GM15510 (cell line): ENCODE data around the gene RASA3.

Experiments
- POLR2A ChIP-seq: IDR thresholded peaks from 3 replicates; pipeline ENCODE4 v1.6.1; 2011; ENCODE audit warnings: borderline replicate concordance; ENCODE audit not compliant: insufficient read length; ENCODE audit errors: extremely low read depth

The RASA3 gene

DNA sequence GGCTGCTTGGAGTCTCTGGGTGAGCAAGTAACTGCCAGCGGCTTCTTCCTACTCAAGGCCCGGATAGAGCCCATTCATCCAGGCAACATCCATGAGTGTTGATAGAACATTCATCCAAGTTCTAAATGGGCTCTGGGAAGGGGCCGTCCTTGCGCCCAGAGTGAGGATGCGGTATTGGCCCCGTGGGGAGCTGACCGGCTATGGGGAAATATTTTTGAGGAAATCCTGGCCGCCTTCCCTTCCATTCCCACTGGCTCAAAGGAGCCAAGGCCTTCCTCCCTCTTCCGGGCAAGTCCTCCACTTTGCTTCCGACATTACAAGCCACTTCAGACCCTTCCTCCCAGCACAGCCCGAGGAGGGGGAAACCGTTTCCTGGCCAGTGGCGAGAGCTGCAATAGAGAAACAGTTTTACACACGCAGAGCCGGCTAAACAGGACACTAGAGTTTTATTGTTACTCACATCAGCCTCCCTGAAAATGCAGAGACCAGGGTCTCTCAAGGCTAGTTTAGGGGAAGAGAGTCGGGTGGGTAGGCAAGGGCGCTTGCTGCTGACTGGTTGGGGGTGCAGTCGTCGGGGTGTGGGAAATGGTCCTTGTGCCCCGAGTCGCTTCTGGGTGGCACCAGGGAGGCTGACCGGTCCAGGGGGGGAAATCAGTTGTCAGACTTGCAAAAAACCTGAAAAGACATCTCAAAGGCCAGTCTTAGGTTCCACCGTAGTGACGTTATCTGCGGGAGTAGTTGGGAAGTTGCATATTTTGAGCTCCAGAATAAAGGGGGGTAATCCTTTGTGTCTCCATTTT, 196.1 kb downstream of the RASA3 start:
- TF ChIP-seq POLR2A, result no peak

DNA sequence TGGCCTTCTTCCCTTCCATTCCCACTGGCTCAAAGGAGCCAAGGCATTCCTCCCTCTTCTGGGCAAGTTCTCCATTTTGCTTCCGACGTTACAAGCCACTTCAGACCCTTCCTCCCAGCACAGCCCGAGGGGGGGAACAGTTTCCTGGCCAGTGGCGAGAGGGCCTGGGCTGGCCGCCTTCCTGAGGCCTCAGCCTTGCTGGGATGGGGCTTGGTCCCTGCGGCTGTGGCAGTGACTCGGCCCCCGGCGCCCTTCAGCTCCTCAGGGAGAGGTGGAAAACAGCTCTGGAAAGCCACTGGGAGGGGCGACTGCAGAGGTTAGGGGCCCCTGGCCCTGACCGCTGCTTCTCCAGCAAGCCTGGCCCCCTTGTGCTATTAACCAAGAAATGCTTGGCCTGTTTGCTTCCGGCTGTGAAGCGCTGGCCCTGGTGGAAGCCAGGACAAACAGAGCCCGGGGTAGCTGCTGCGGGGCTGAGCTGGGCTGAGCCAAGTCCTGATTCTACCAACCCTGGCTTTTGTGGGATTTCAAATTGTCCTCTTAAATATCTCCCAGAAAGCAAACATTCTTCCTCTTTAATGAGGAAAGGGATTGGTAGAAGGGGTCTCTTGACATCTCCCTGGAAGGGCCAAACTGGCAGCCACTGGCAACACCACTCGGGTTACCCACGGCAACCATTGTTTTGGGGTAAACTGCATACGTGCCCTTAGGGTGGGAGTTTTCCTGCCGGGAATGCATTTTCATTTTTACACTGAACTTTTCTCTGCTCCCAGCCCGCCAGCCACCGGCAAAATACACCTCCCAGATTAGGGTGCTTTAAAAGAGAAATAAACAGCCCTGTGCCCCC, 197.2 kb downstream of the RASA3 start:
- no peak for TF ChIP-seq POLR2A

DNA sequence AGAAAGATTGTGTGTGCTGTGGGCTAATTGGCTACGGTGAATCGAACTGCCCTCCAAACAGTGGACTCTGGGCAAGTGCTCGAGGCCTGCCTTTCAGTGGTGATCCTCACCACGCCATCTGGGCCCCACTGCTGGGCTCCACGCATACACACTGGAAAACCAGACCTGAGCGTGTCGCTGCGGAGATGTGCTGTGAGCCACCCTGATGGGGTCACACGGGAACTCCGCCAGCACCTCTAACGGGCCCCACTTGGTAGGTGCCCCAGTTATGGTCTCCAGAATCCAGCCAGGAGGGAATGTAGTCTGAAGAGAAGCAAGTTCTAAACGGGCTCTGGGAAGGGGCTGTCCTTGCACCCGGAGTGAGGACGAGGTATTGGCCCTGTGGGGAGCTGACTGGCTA, 197.8 kb downstream of the RASA3 start:
- no peak for TF ChIP-seq POLR2A

DNA sequence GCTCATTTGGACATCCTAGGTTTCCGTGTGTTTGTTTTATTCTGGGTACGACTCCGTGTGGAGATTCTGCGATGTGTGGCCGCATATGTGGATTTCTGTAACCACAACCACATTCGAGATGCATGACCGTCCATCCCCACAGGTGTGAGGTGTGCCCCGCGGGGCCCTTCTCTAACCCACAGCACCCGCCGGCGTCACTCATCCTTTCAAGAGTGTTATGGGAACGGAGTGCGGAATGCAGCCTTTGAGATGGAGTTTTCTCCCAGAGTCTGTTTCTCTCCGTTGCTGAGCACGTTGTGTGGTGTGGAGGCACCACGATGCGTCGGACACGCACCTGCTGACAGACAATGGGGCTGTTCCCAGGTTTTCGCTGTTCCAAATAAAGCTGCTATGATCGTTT, 198.5 kb downstream of the RASA3 start:
- TF ChIP-seq POLR2A, result no peak

DNA sequence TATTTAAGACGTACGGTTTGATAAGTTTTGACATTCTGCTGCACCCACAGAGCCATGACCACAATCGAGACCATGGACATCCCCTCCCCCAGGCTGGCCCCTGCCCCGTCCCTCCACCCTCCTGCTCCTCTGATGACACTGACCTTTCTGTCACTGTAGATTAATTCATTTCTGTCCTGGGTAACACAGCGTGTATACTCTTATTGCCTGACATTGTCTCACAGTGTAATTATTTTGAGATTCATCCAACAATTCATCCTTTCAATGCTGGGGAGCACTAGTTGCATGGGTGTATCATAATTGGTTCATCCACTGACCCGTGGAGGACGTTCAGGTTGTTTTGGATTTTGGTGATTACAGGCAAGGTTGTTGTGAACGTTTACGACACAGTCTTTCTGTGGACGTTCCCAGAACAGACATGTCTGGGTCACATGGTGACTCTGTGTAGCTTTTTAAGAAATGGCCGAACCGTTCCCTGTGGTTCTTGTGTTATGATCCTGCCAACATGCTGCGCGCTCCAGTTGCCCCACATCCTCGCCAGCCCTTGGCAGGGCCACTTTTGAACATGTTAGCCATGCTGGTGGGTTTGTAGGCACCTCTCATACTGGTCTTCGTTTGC, 200.5 kb downstream of the RASA3 start:
- TF ChIP-seq POLR2A, result no peak

DNA sequence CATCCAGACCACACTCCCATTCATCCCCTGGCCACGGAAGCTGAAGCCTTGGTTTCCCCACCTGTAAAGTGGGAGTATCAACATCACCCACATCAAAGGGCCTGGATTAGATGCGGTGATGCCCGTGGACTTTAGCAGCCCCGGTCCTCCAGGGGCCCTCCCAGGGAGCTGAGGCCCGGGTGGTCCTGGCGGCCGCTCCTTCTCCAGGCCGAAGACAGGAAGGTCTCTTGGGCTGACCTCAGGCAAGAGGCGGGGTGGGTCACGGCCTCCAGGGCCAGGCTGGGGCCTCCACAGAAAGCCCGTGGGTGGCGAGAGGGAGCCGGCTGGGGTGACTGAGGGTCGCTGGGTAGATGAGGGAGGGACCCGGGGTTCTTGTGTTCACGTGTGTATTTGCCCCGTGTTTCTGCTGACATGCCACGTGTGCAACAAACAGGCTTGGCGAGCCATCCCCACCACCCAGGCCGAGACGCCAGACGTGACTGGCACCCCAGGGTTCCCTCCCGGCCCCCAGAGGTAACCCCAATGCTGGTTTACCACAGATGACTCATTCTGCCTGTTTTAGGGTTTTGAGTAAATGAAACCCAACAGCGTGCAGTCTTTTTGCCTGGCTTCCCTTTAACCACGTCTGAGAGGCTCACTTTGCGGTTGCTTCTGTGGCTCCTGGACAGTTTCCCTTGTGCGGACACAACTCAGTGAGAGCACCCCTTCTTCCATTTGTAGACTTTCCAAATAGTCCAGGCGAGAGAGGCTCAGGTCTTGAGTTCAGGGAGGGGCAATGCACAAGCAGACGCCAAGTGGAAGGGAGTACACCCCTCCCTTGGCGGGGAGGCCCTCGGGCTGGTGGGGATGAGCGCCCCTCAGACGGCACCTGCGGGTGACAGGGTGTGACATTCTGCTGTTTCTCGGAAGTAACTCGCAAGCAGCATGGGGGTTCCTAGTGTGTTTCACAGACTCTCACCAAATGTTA, 201.5 kb downstream of the RASA3 start:
- TF ChIP-seq POLR2A, result no peak

DNA sequence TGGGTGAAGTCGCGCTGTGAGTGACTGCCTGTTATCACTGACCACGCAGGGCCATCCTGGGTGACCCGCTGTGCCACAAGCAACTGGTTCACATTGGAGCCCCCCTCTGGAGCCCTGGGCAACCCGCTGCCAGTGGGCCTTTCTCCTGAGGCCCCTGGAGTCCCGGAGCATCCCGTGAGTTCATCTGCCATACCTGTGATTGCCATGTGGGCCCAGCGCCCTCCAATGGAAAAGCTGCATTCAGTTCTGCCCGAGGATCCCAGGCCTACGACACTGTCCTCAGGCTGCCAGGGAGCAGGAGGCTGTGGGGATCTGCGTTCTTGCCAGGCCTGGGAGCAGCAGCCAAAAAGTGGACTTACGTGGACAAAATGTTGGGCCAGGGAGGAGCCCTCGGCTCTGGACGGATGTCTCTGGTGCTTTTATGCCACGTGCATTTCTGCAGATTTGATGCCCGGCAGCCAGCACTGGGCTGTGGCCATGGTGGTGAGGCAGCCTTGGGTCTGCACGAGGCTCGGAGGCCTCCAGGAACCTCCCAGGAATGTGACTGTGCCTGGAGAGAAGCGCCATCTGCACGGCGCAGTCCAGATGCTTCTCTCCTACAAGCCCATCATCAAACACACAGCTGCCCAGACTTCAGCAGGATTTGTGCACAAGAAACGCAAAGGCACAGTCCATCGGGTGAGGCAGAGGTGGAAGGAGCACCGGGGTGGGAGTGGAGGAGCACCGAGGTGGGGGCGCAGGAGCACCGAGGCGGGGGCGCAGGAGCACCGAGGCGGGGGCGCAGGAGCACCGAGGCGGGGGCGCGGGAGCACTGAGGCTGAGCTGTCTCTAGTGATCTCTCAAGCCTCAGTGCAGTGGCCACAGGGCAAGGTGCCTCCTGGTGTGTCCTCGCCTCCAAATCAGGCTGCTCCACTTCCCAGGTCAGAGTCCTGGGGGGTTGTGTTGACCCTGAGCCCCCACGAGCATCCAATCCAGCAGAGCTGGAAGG, 202.5 kb downstream of the RASA3 start:
- TF ChIP-seq POLR2A, result no peak

DNA sequence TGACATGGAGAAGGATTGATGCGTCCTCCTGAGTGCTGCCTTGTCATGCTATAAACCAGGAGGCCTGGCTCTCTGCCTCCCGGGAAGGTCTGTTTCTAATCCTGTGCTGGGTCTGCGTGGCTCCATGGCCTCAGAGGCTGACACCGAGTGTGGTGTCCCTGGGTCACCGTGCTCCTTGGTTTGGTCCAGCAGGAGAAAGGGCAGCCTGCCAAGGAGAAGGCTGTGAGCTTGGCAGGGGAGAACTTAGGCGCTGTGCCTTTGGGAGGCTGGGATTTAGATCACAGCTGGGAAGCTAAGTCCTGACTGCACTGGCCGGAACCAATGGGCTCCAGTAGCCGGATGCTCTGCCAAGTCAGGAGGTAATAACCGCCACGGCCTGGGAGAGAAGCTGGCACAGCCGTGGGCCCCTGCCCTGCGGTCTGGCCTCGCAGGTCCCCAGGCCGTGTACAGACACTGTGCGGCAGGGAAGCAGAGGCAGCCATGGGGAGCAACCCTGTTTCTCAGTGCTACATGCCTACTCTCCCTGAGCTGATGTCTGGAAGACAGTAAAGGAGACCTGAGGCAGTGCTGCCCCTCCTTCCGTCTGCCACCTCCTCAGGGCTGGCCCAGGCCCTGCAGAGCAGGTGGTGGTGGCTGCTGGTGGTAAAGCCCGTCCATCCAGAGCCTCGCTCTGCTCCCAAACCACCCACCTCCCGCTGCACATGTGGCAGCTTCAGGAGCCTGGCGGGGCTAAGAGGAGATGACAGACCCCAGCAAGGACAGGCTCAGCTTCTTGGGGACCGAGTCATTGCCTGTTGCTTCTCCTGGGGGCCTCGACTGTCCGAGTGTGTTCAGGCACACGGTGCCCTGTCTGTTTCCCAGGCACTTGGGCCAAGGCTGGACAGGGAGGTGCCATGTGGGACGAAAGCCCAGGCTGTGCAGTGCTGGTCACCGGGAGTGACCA, 203.5 kb downstream of the RASA3 start:
- no peak for TF ChIP-seq POLR2A
